GM12878 (cell line): Measurements from ENCODE around the gene FERMT1. TPM values are rescaled to one million over a fixed set of nuclear protein-coding genes. Genes with fewer than 3 reads are reported as not detected.
"Not testable (repeated sequence)": the region's sequence is repeated elsewhere in the genome, so short reads cannot be mapped to it uniquely, and the experiment has no call there.

Source experiments
- ATAC-seq: fragments of 200-7000 bp; cut with Tn5 transposase; 3 replicates; pipeline ENCODE4 v1.9.1; 2020; ENCODE audit warnings: mild to moderate bottlenecking, moderate library complexity
- BruUV-seq: library from RNA; stranded (reverse); fragments of 400-500 nt; replicated peaks from 2 replicates; lab custom pipeline; 2021; lab: Mats Ljungman, UMichigan
- CTCF ChIA-PET: fragments of 300-600 bp; sonication (Branson Sonifier 250); formaldehyde crosslinking; extraction: SDS; loops from one replicate; lab custom pipeline; 2021; ENCODE audit warnings: inconsistent platforms; lab: Yijun Ruan, JAX
- POLR2A ChIA-PET: fragments of 350-600 bp; formaldehyde crosslinking; extraction: SDS; loops from one replicate; lab custom pipeline; 2021; ENCODE audit warnings: inconsistent platforms; lab: Charles Lee
- RAD21 ChIA-PET: fragments of 300-600 bp; sonication (Branson Sonifier 250); formaldehyde crosslinking; loops from one replicate; lab custom pipeline; 2023; ENCODE audit warnings: antibody characterized with exemption; ENCODE audit not compliant: unreplicated experiment; lab: Charles Lee
- SMC1A ChIA-PET: fragments of 300-600 bp; sonication (Branson Sonifier 250); formaldehyde crosslinking; loops from one replicate; lab custom pipeline; 2023; ENCODE audit not compliant: unreplicated experiment, uncharacterized antibody; lab: Charles Lee
- DNase-seq: peaks from one replicate; pipeline ENCODE4 v3.0.0-alpha.2; 2011; ENCODE audit warnings: low read depth, low spot score
- FAIRE-seq: peaks from 3 replicates; lab custom pipeline; 2011; peaks lifted over from hg19 to GRCh38; lab: Jason Lieb, UNC
- H2AFZ ChIP-seq: 2 replicates; pipeline ENCODE4 v1.6.0; 2011; ENCODE audit warnings: low read depth, low read length, control low read depth; ENCODE audit not compliant: control insufficient read depth
- H3K27ac ChIP-seq: 2 replicates; pipeline ENCODE4 v1.5.1; 2011; ENCODE audit warnings: control low read depth; ENCODE audit not compliant: control insufficient read depth, insufficient read depth
- H3K27me3 ChIP-seq, 2 experiments: replicated peaks in 1 of 2; 2 replicates each; pipeline versions ENCODE4 v1.6.0 to v1.6.1; 2011; ENCODE audit warnings: low read length in 1 of 2; ENCODE audit not compliant: control insufficient read depth in 2 of 2, insufficient read depth in 2 of 2
- H3K36me3 ChIP-seq, 2 experiments: 2 replicates each; pipeline ENCODE4 v1.5.1; 2011; ENCODE audit warnings: low read length in 1 of 2; ENCODE audit not compliant: control insufficient read depth in 2 of 2, insufficient read depth in 2 of 2
- H3K4me1 ChIP-seq: 2 replicates; pipeline ENCODE4 v1.6.1; 2011; ENCODE audit warnings: mild to moderate bottlenecking, low read length, moderate library complexity, mixed read lengths; ENCODE audit not compliant: control insufficient read depth, insufficient read depth
- H3K4me2 ChIP-seq: 2 replicates; pipeline ENCODE4 v1.6.0; 2011; ENCODE audit warnings: control low read depth; ENCODE audit not compliant: control insufficient read depth, insufficient read depth
- H3K4me3 ChIP-seq: fragments of 200-600 bp; sonication (generic); 2 replicates; pipeline ENCODE4 v1.5.1; 2016
- H3K79me2 ChIP-seq: 2 replicates; pipeline ENCODE4 v1.6.0; 2011; ENCODE audit warnings: low read length; ENCODE audit not compliant: control insufficient read depth, insufficient read depth
- H3K9ac ChIP-seq: 2 replicates; pipeline ENCODE4 v1.8.0; 2011; ENCODE audit warnings: low read length, control low read depth, mixed read lengths; ENCODE audit not compliant: control insufficient read depth, insufficient read depth
- H3K9me3 ChIP-seq: replicated peaks from 3 replicates; pipeline ENCODE4 v1.5.1; 2011; ENCODE audit warnings: mild to moderate bottlenecking, low read length; ENCODE audit not compliant: control insufficient read depth, insufficient read depth
- H4K20me1 ChIP-seq: 2 replicates; pipeline ENCODE4 v1.6.0; 2011; ENCODE audit not compliant: control insufficient read depth, insufficient read depth
- ATF7 ChIP-seq: fragments of 450-650 bp; IDR thresholded peaks from 2 replicates; pipeline ENCODE4 v1.6.1; 2016; ENCODE audit warnings: low read depth, mild to moderate bottlenecking
- HDAC6 ChIP-seq: fragments of 200-600 bp; sonication (generic); IDR thresholded peaks from one replicate; pipeline ENCODE4 v1.8.0; 2017; ENCODE audit warnings: antibody characterized with exemption; ENCODE audit not compliant: unreplicated experiment
- IRF4 ChIP-seq: IDR thresholded peaks from 2 replicates; pipeline ENCODE4 v1.6.1; 2011; ENCODE audit warnings: low read depth, low read length
- MYB ChIP-seq: fragments of 150-350 bp; IDR thresholded peaks from 2 replicates; pipeline ENCODE4 v1.6.1; 2014; ENCODE audit warnings: mild to moderate bottlenecking, low read depth, low read length, borderline replicate concordance
- RUNX3 ChIP-seq: IDR thresholded peaks from 2 replicates; pipeline ENCODE4 v1.6.1; 2012; ENCODE audit warnings: low read length, inconsistent platforms
- SIN3A ChIP-seq: IDR thresholded peaks from 2 replicates; pipeline ENCODE4 v1.6.1; 2012; ENCODE audit warnings: low read depth, low read length, improper control_type of control experiment
- SP1 ChIP-seq: IDR thresholded peaks from one replicate; pipeline ENCODE4 v1.6.1; 2011; ENCODE audit warnings: low read depth, low read length
- SUPT20H ChIP-seq: IDR thresholded peaks from 2 replicates; pipeline ENCODE4 v1.6.1; 2011; ENCODE audit warnings: low read depth, mild to moderate bottlenecking, low read length, moderate library complexity, borderline replicate concordance; ENCODE audit not compliant: control insufficient read depth
- WGBS: methylation state at CpG from one replicate; pipeline ENCODE4 v1.1.6; 2016; ENCODE audit warnings: low lambda C conversion rate; ENCODE audit not compliant: insufficient replicate concordance, insufficient coverage; ENCODE audit errors: missing lambda C conversion rate; 5-methylcytosine and 5-hydroxymethylcytosine counted together
- in situ Hi-C: fragments of 300-500 bp; cut with MboI; formaldehyde crosslinking; loops from 9 replicates; pipeline ENCODE4 v1.14.3; 2018; ENCODE audit warnings: mixed read lengths
- intact Hi-C: fragments of 100-400 bp; cut with micrococcal nuclease; formaldehyde crosslinking; loops from one replicate; pipeline ENCODE4 v1.14.2; 2022; ENCODE audit not compliant: unreplicated experiment
- polyA plus RNA-seq, 11 experiments: library from polyadenylated mRNA; depleted of rRNA in 4 of 11; unstranded in 6 of 11; stranded (reverse) in 5 of 11; fragments of >200 nt; fragmentation: Nextera tagmentation in 4 of 11; fragmentation: Illumina TruSeq in 1 of 11; extraction: Ambion mirVana in 4 of 11; extraction: Trizol in 1 of 11; gene quantifications; 1 replicate in 1 of 11; 2 replicates in 10 of 11; pipeline versions ENCODE4 v1.2.1 to v1.2.3, GENCODE V29; 2011 to 2016; ENCODE audit warnings: inconsistent platforms in 2 of 11, missing spikeins in 2 of 11, low read depth in 1 of 11
- total RNA-seq, 4 experiments: library from RNA; depleted of rRNA in 3 of 4; stranded (reverse); fragments of >200 nt in 3 of 4; fragmentation: Illumina TruSeq in 1 of 4; extraction: Trizol in 1 of 4; gene quantifications; 2 replicates each; pipeline versions ENCODE4 v1.2.1 to v1.2.3, GENCODE V29; 2013 to 2021
- TF ChIP-seq, protein P1 (sequence below): IDR thresholded peaks from 2 replicates; pipeline ENCODE4 v1.6.1; 2012; ENCODE audit warnings: low read depth, low read length, improper control_type of control experiment

The FERMT1 gene
- total and polyA plus RNA-seq, 10 of the 15 experiments (the other 5 are each of a cell fraction or from before 2014, with no cell fraction given): 0.04 to 3.1 (median 0.45) TPM

DNA sequence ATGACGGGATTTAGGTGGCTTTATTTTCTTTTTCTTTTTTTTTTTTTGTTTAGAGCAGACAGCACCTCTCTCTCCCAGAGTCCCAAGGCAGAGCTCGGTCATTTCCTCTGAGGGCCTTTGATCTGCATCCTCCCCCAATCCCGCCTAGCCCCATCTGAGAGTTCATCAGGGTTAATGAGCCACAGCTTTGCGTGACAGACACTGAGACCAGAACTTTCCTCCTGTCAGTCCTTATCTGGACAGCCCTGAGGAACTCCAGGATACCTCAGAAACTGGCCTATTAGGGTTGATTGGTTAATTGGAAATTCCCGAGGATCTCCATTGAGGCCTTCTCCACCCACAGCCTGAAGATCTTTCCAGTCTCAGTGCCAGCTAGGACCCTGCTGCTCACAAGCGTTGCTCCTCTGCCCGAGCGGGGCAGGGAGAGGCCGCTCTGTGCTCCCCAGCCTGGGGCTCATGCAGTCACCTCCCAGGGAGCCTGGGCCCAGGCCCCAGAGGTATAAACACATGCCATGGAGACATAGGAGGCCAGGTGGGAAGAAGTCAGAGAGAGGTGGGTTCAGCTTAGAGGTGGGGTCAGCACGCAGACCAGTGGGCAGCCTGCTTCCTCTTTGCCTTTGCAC lies 67.6 kb downstream of the FERMT1 start:
- no peaks in the 10 kb centered on the region for H3K36me3 ChIP-seq
- ATAC-seq: peak; percentile 28
- WGBS: 36% methylated on average over 10 of the region's 10 CpGs
- H3K9ac ChIP-seq: no peak overlapping the region
- ChIA-PET POLR2A (no interaction called here), SMC1A (interaction anchor here (0.6 kb wide), 1 partner anchor 103 kb away, joined by 3 read pairs; no protein-coding TSS in a partner anchor), CTCF (interaction anchor here (1.0 kb wide), 1 partner anchor 527 kb away, joined by 3 read pairs; no protein-coding TSS in a partner anchor), RAD21 (no interaction called here)
- no peak for DNase-seq
- H3K9me3 ChIP-seq: no peaks in the 10 kb centered on the region
- H3K4me2 ChIP-seq: no peak overlapping the region
- H2AFZ ChIP-seq: no peak overlapping the region
- H3K27me3 ChIP-seq: peaks cover 3 to 9% of the 10 kb centered on the region in 2 experiments; a peak in 3 of 4 replicates
- intact Hi-C loops: no loop called here
- in situ Hi-C loops: no loop called here
- TF ChIP-seq SUPT20H (no peak), MYB (no peak), SP1 (no peak), ATF7 (no peak), HDAC6 (no peak), IRF4 (no peak), SIN3A (no peak), RUNX3 (no peak)
- TF ChIP-seq, protein P1, sequence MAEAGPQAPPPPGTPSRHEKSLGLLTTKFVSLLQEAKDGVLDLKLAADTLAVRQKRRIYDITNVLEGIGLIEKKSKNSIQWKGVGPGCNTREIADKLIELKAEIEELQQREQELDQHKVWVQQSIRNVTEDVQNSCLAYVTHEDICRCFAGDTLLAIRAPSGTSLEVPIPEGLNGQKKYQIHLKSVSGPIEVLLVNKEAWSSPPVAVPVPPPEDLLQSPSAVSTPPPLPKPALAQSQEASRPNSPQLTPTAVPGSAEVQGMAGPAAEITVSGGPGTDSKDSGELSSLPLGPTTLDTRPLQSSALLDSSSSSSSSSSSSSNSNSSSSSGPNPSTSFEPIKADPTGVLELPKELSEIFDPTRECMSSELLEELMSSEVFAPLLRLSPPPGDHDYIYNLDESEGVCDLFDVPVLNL: no peak
- no peaks in the 10 kb centered on the region for H3K4me1 ChIP-seq
- H3K79me2 ChIP-seq: no peaks in the 10 kb centered on the region
- no peaks in the 10 kb centered on the region for H4K20me1 ChIP-seq
- H3K4me3 ChIP-seq: no peak overlapping the region
- no peak for FAIRE-seq
- H3K27ac ChIP-seq: no peak overlapping the region
- BruUV-seq: no TSS peak

DNA sequence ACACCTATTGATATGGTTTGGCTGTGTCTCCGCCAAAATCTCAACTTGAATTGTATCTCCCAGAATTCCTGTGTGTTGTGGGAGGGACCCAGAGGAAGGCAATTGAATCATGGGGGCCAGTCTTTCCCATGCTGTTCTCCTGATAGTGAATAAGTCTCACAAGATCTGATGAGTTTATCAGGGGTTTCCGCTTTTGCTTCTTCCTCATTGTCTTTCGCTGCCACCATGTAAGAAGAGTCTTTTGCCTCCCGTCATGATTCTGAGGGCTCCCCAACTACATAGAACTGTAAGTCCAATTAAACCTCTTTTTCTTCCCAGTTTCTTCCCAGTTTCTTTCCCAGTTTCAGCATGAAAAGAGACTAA lies 68.2 kb downstream of the FERMT1 start:
- POLR2A ChIA-PET, H4K20me1 ChIP-seq, RAD21 ChIA-PET, H2AFZ ChIP-seq, FAIRE-seq, in situ Hi-C loops, H3K4me2 ChIP-seq, ATAC-seq, intact Hi-C loops, H3K79me2 ChIP-seq, H3K36me3 ChIP-seq, H3K4me1 ChIP-seq, H3K9me3 ChIP-seq, CTCF ChIA-PET, SMC1A ChIA-PET, H3K9ac ChIP-seq, H3K4me3 ChIP-seq, H3K27ac ChIP-seq, BruUV-seq, DNase-seq, H3K27me3 ChIP-seq: not testable (repeated sequence)
- WGBS: 68% methylated on average over 4 of the region's 4 CpGs
